ENCODE results near the gene BRICD5.

GRCh38 chr16:2230376-2230775, 19.7 kb upstream of the BRICD5 start:
- TF ChIP-seq POLR2A (IDR thresholded peaks at IDR 0.05; ENCODE audit: low read depth, low read length) (no peak), TAF1 (IDR thresholded peaks at IDR 0.05; ENCODE audit: low read depth, low read length) (no peak), POLR2AphosphoS5 (IDR thresholded peaks at IDR 0.05; ENCODE audit: low read depth, low read length) (no peak), POU2F2 (IDR thresholded peaks at IDR 0.05; ENCODE audit: low read depth, low read length) (no peak)

All from GM12891 (cell line).